SK-N-SH (cell line): ENCODE data around the gene ARHGAP29. TPM values are rescaled to one million over a fixed set of nuclear protein-coding genes. Genes with fewer than 3 reads are reported as not detected.

ENCODE experiments used
- CTCF ChIA-PET: fragments of 300-600, 350-600 bp; formaldehyde crosslinking; extraction: SDS; loops from one replicate; lab custom pipeline; 2021; lab: Yijun Ruan, JAX
- POLR2A ChIA-PET: fragments of 350-600 bp; sonication (Branson Sonifier 250); formaldehyde crosslinking; extraction: SDS; loops from one replicate; lab custom pipeline; 2020; ENCODE audit warnings: antibody characterized with exemption, inconsistent platforms; lab: Yijun Ruan, JAX
- DNase-seq: peaks from one replicate; pipeline ENCODE4 v3.0.0; 2012
- H2AFZ ChIP-seq: fragments of 200-600 bp; sonication (generic); 2 replicates; pipeline ENCODE4 v1.8.1; 2016; ENCODE audit warnings: antibody characterized with exemption, mild to moderate bottlenecking, low read depth
- H3F3A ChIP-seq: fragments of 200-600 bp; sonication (generic); replicated peaks from 2 replicates; pipeline ENCODE3; 2016; ENCODE audit warnings: antibody characterized with exemption, mild to moderate bottlenecking; ENCODE audit not compliant: insufficient read depth
- H3K27ac ChIP-seq, 2 experiments: fragments of 200-500 bp in 1 of 2; fragments of 200-600 bp in 1 of 2; sonication (Bioruptor generic) in 1 of 2; sonication (generic), shearing (Covaris generic) in 1 of 2; 2 replicates each; pipeline versions ENCODE4 v1.5.1 to v1.6.1; 2014 to 2016; ENCODE audit warnings: low read depth in 2 of 2, inconsistent platforms in 1 of 2, low read length in 1 of 2, mild to moderate bottlenecking in 1 of 2, mixed read lengths in 1 of 2
- H3K27me3 ChIP-seq: fragments of 200-600 bp; sonication (generic), shearing (Covaris generic); 2 replicates; pipeline ENCODE4 v1.6.1; 2016; ENCODE audit warnings: mixed run types; ENCODE audit not compliant: insufficient read depth
- H3K36me3 ChIP-seq, 2 experiments: fragments of 200-500 bp in 1 of 2; fragments of 200-600 bp in 1 of 2; sonication (Bioruptor generic) in 1 of 2; sonication (generic) in 1 of 2; replicated peaks in 1 of 2; 2 replicates each; pipeline versions ENCODE3 to v1.5.1; 2014 to 2016; ENCODE audit warnings: low read length in 1 of 2, mild to moderate bottlenecking in 1 of 2; ENCODE audit not compliant: insufficient read depth in 2 of 2, control insufficient read depth in 1 of 2
- H3K4me1 ChIP-seq, 2 experiments: fragments of 200-500 bp in 1 of 2; fragments of 200-600 bp in 1 of 2; sonication (Bioruptor generic) in 1 of 2; sonication (generic), shearing (Covaris generic) in 1 of 2; 2 replicates each; pipeline versions ENCODE4 v1.5.1 to v1.6.1; 2014 to 2016; ENCODE audit warnings: low read depth in 1 of 2, low read length in 1 of 2, mixed run types in 1 of 2; ENCODE audit not compliant: insufficient read depth in 2 of 2, control insufficient read depth in 1 of 2
- H3K4me2 ChIP-seq: fragments of 200-600 bp; sonication (generic), shearing (Covaris generic); 2 replicates; pipeline ENCODE4 v1.6.1; 2017; ENCODE audit warnings: mixed run types
- H3K4me3 ChIP-seq, 2 experiments: fragments of 200-500 bp in 1 of 2; fragments of 200-600 bp in 1 of 2; sonication (Bioruptor generic) in 1 of 2; sonication (generic), shearing (Covaris generic) in 1 of 2; 2 replicates each; pipeline versions ENCODE4 v1.5.1 to v1.8.1; 2014 to 2016; ENCODE audit warnings: low read depth in 2 of 2, inconsistent platforms in 1 of 2, low read length in 1 of 2, mild to moderate bottlenecking in 1 of 2, mixed read lengths in 1 of 2, moderate library complexity in 1 of 2
- H3K79me2 ChIP-seq: fragments of 200-600 bp; sonication (generic); 2 replicates; pipeline ENCODE4 v1.8.1; 2017; ENCODE audit warnings: mild to moderate bottlenecking; ENCODE audit not compliant: insufficient read depth
- H3K9ac ChIP-seq: fragments of 200-600 bp; sonication (generic); 2 replicates; pipeline ENCODE4 v1.6.1; 2017; ENCODE audit warnings: mixed run types
- H3K9me2 ChIP-seq: fragments of 200-600 bp; sonication (generic); 2 replicates; pipeline ENCODE4 v1.6.1; 2017; ENCODE audit warnings: mixed run types
- H3K9me3 ChIP-seq: fragments of 200-600 bp; sonication (generic); 2 replicates; pipeline ENCODE4 v1.6.1; 2017; ENCODE audit warnings: mixed run types, mild to moderate bottlenecking, moderate library complexity
- H4K20me1 ChIP-seq: fragments of 200-600 bp; sonication (generic); 2 replicates; pipeline ENCODE4 v1.6.1; 2017; ENCODE audit warnings: mild to moderate bottlenecking, mixed run types; ENCODE audit not compliant: insufficient read depth
- ELF1 ChIP-seq: IDR thresholded peaks from 2 replicates; pipeline ENCODE4 v1.4.0; 2012
- FOXM1 ChIP-seq: IDR thresholded peaks from 2 replicates; pipeline ENCODE4 v1.4.0; 2012; ENCODE audit warnings: low read depth, mild to moderate bottlenecking
- GABPA ChIP-seq: IDR thresholded peaks from 2 replicates; pipeline ENCODE4 v1.4.0; 2012; ENCODE audit warnings: low read depth, mild to moderate bottlenecking
- MAX ChIP-seq: IDR thresholded peaks from 2 replicates; pipeline ENCODE4 v1.4.0; 2012; ENCODE audit warnings: low read depth
- MEF2A ChIP-seq: IDR thresholded peaks from 2 replicates; pipeline ENCODE4 v1.4.0; 2012; ENCODE audit warnings: low read depth, borderline replicate concordance
- MXI1 ChIP-seq: IDR thresholded peaks from 2 replicates; pipeline ENCODE4 v1.6.1; 2012; ENCODE audit warnings: mild to moderate bottlenecking, low read depth, low read length, improper control_type of control experiment
- NRF1 ChIP-seq: IDR thresholded peaks from 2 replicates; pipeline ENCODE4 v1.6.1; 2012; ENCODE audit warnings: low read depth, mild to moderate bottlenecking, low read length
- PBX3 ChIP-seq: IDR thresholded peaks from 2 replicates; pipeline ENCODE4; 2012
- RCOR1 ChIP-seq: fragments of 150-350 bp; IDR thresholded peaks from 2 replicates; pipeline ENCODE4 v1.6.1; 2017; ENCODE audit warnings: antibody characterized with exemption, low read length
- REST ChIP-seq: IDR thresholded peaks from 2 replicates; pipeline ENCODE4 v1.6.1; 2012; ENCODE audit warnings: mild to moderate bottlenecking, low read depth, low read length, moderate library complexity
- RFX5 ChIP-seq: IDR thresholded peaks from 2 replicates; pipeline ENCODE4 v1.6.1; 2012; ENCODE audit warnings: mild to moderate bottlenecking, improper control_type of control experiment, low read length
- TEAD4 ChIP-seq: IDR thresholded peaks from 2 replicates; pipeline ENCODE4 v1.4.0; 2012; ENCODE audit warnings: mild to moderate bottlenecking, borderline replicate concordance; ENCODE audit not compliant: insufficient read depth
- USF1 ChIP-seq: IDR thresholded peaks from 2 replicates; pipeline ENCODE4 v1.4.0; 2012; ENCODE audit warnings: low read depth, borderline replicate concordance
- USF2 ChIP-seq: fragments of 150-350 bp; IDR thresholded peaks from 2 replicates; pipeline ENCODE4 v1.6.1; 2017; ENCODE audit warnings: antibody characterized with exemption, low read length, low read depth, borderline replicate concordance
- ZBTB33 ChIP-seq: IDR thresholded peaks from 2 replicates; pipeline ENCODE4 v1.4.0; 2012; ENCODE audit warnings: low read depth, borderline replicate concordance
- WGBS: methylation state at CpG from one replicate; pipeline ENCODE4 v1.1.6; 2017; ENCODE audit warnings: low lambda C conversion rate; 5-methylcytosine and 5-hydroxymethylcytosine counted together
- polyA plus RNA-seq, 3 experiments: library from polyadenylated mRNA; depleted of rRNA; stranded (reverse); fragments of >200 nt; gene quantifications; 2 replicates each; pipeline ENCODE4 v1.2.3, GENCODE V29; 2012

Gene ARHGAP29
- polyA plus RNA-seq, 1 of the 3 experiments (the other 2 are of a cell fraction) = 20.1 TPM

GRCh38 chr1:94286864-94287437 lies 49.6 kb upstream of the ARHGAP29 start:
- Histone ChIP-seq H3K36me3 (no peaks in the 10 kb centered on the region), H3K9me2 (no peaks in the 10 kb centered on the region), H3K4me1 (peaks cover 3 to 8% of the 10 kb centered on the region in 2 experiments; a peak in 2 of 4 replicates), H3K27me3 (no peaks in the 10 kb centered on the region), H3K27ac (no peak overlapping the region), H3K9me3 (no peaks in the 10 kb centered on the region), H2AFZ (no peak overlapping the region), H3K79me2 (no peaks in the 10 kb centered on the region), H3K4me3 (no peak overlapping the region)
- ChIA-PET POLR2A (no interaction called here), CTCF (no interaction called here)
- TF ChIP-seq ZBTB33 = no peak
- TF ChIP-seq PBX3 = no peak
- TF ChIP-seq NRF1 = no peak
- TF ChIP-seq REST = no peak
- TF ChIP-seq ELF1 = no peak
- TF ChIP-seq USF2 = no peak
- no peak for TF ChIP-seq FOXM1
- TF ChIP-seq USF1 = no peak
- no peak for TF ChIP-seq MAX
- no peak for TF ChIP-seq GABPA
- TF ChIP-seq TEAD4 = no peak
- no peak for TF ChIP-seq MEF2A
- TF ChIP-seq RFX5 = no peak
- TF ChIP-seq RCOR1 = no peak
- TF ChIP-seq MXI1 = no peak
- TF ChIP-seq, all 33 proteins: peak for 0
- H3K4me2 ChIP-seq = no peak overlapping the region
- H4K20me1 ChIP-seq = no peaks in the 10 kb centered on the region
- no peaks in the 10 kb centered on the region for H3F3A ChIP-seq
- WGBS = 90% methylated on average over 3 of the region's 3 CpGs
- H3K9ac ChIP-seq = no peak overlapping the region
- DNase-seq = no peak
